Measurements from ENCODE around the gene ZNF407.

- TF ChIP-seq CTCF (IDR thresholded peaks at IDR 0.05; ENCODE audit: low read length) (no peak), EZH2phosphoT487 (IDR thresholded peaks at IDR 0.05; ENCODE audit: low read length) (no peak)
Observed at GRCh38 chr18:74742573-74743243, 145.0 kb downstream of the ZNF407 start.

All from MM.1S (cell line).